B cell (primary cell): ENCODE results near the gene GRID1. TPM values are rescaled to one million over a fixed set of nuclear protein-coding genes. Genes with fewer than 3 reads are reported as not detected.
"Not testable (repeated sequence)": the region's sequence is repeated elsewhere in the genome, so short reads cannot be mapped to it uniquely, and the experiment has no call there.

Experiments used
- ATAC-seq: fragments of 200-7000 bp; cut with Tn5 transposase; one replicate; pipeline ENCODE4 v1.10.0; 2021; ENCODE audit warnings: low read depth, mild to moderate bottlenecking, moderate number of reproducible peaks, moderate library complexity
- CTCF ChIA-PET: fragments of 350-600 bp; sonication (Branson Sonifier 250); formaldehyde crosslinking; loops from one replicate; lab custom pipeline; 2021; ENCODE audit warnings: antibody characterized with exemption, inconsistent platforms; lab: Charles Lee
- POLR2A ChIA-PET: fragments of 350-600 bp; sonication (Branson Sonifier 250); formaldehyde crosslinking; loops from one replicate; lab custom pipeline; 2021; ENCODE audit warnings: antibody characterized with exemption; lab: Charles Lee
- DNase-seq: peaks from one replicate; pipeline ENCODE4 v3.0.0; 2013
- H2AFZ ChIP-seq: 2 replicates; pipeline ENCODE4 v1.6.1; 2012; ENCODE audit warnings: mild to moderate bottlenecking, low read depth, low read length; ENCODE audit not compliant: insufficient read depth, poor library complexity, severe bottlenecking
- H3K27ac ChIP-seq, 2 donors: 1 replicate in 1 of 2; 2 replicates in 1 of 2; pipeline ENCODE4 v1.5.1; 2012 to 2013; ENCODE audit warnings: low read length in 2 of 2, mild to moderate bottlenecking in 2 of 2, moderate library complexity in 1 of 2
- H3K27me3 ChIP-seq, 4 experiments: fragments of 200-600 bp in 1 of 4; sonication (generic) in 1 of 4; replicated peaks in 1 of 4; 1 replicate in 2 of 4; 2 replicates in 2 of 4; pipeline versions ENCODE4 v1.6.1 to v1.7.0; 2013 to 2016; ENCODE audit warnings: low read length in 3 of 4, mild to moderate bottlenecking in 2 of 4, mixed read lengths in 1 of 4, moderate library complexity in 1 of 4; ENCODE audit not compliant: insufficient read depth in 4 of 4, control insufficient read depth in 3 of 4; ENCODE audit errors: control extremely low read depth in 1 of 4
- H3K36me3 ChIP-seq, 2 experiments: replicated peaks in 1 of 2; 1 replicate in 1 of 2; 2 replicates in 1 of 2; pipeline versions ENCODE4 v1.6.1 to v1.7.1; 2013; ENCODE audit warnings: low read length in 1 of 2; ENCODE audit not compliant: insufficient read depth in 2 of 2, control insufficient read depth in 1 of 2; ENCODE audit errors: control extremely low read depth in 1 of 2, extremely low read depth in 1 of 2
- H3K4me1 ChIP-seq, 2 donors: fragments of 200-600 bp in 1 of 2; sonication (generic) in 1 of 2; 1 replicate in 1 of 2; 2 replicates in 1 of 2; pipeline versions ENCODE4 v1.5.1 to v1.6.1; 2013 to 2017; ENCODE audit warnings: low read length in 2 of 2; ENCODE audit not compliant: control insufficient read depth in 2 of 2, insufficient read depth in 2 of 2
- H3K4me2 ChIP-seq: replicated peaks from 2 replicates; pipeline ENCODE3; 2012; ENCODE audit warnings: mild to moderate bottlenecking, low read depth, low read length; ENCODE audit not compliant: poor library complexity, severe bottlenecking
- H3K4me3 ChIP-seq, 5 experiments: fragments of 200-600 bp in 1 of 5; sonication (generic) in 1 of 5; 1 replicate in 3 of 5; 2 replicates in 2 of 5; pipeline versions ENCODE4 v1.5.1 to v1.7.0; 2011 to 2016; ENCODE audit warnings: low read length in 4 of 5, mild to moderate bottlenecking in 4 of 5, low read depth in 2 of 5, control low read depth in 1 of 5, moderate library complexity in 1 of 5; ENCODE audit not compliant: insufficient read depth in 1 of 5; ENCODE audit errors: control extremely low read depth in 1 of 5, extremely low read depth in 1 of 5
- H3K79me2 ChIP-seq: fragments of 200-600 bp; sonication (generic); one replicate; pipeline ENCODE4 v1.6.0; 2016; ENCODE audit warnings: low read length; ENCODE audit not compliant: control insufficient read depth, insufficient read depth
- H3K9ac ChIP-seq: fragments of 200-600 bp; sonication (generic); 2 replicates; pipeline ENCODE4 v1.6.1; 2017; ENCODE audit warnings: mild to moderate bottlenecking, low read length, moderate library complexity
- H3K9me3 ChIP-seq, 3 donors: one replicate each; pipeline versions ENCODE4 v1.6.1 to v1.7.1; 2013; ENCODE audit warnings: low read length in 2 of 3; ENCODE audit not compliant: control insufficient read depth in 2 of 3, insufficient read depth in 1 of 3; ENCODE audit errors: control extremely low read depth in 1 of 3
- H4K20me1 ChIP-seq: 2 replicates; pipeline ENCODE4 v1.6.0; 2012; ENCODE audit warnings: mild to moderate bottlenecking, low read length; ENCODE audit not compliant: insufficient read depth, control insufficient read depth, poor library complexity, severe bottlenecking
- H3K27ac Mint-ChIP-seq: one replicate; pipeline ENCODE4 v1.8.0; 2021; ENCODE audit warnings: mixed read lengths
- H3K27me3 Mint-ChIP-seq: one replicate; pipeline ENCODE4 v1.8.0; 2021; ENCODE audit warnings: mixed read lengths
- H3K4me1 Mint-ChIP-seq: one replicate; pipeline ENCODE4 v1.8.0; 2021; ENCODE audit warnings: mixed read lengths
- H3K4me3 Mint-ChIP-seq: one replicate; pipeline ENCODE4 v1.8.0; 2021; ENCODE audit warnings: mixed read lengths
- H3K9me3 Mint-ChIP-seq: one replicate; pipeline ENCODE4 v1.8.0; 2022; ENCODE audit warnings: mixed read lengths; ENCODE audit not compliant: insufficient read depth
- CTCF ChIP-seq: fragments of 200-600 bp; IDR thresholded peaks from one replicate; pipeline ENCODE4 v1.8.0; 2022; ENCODE audit warnings: antibody characterized with exemption, mild to moderate bottlenecking
- EZH2 ChIP-seq: IDR thresholded peaks from 2 replicates; pipeline ENCODE4 v1.6.1; 2012; ENCODE audit warnings: borderline replicate concordance, low read depth, mild to moderate bottlenecking, moderate library complexity, low read length; ENCODE audit not compliant: insufficient read depth, poor library complexity, severe bottlenecking
- WGBS: methylation state at CpG from one replicate; pipeline ENCODE4 v1.1.5; 2013; ENCODE audit warnings: missing lambda C conversion rate; ENCODE audit not compliant: insufficient coverage; 5-methylcytosine and 5-hydroxymethylcytosine counted together
- intact Hi-C: fragments of 100-400 bp; cut with micrococcal nuclease; formaldehyde crosslinking; loops from one replicate; pipeline ENCODE4 v1.10.0; 2022
- polyA plus RNA-seq: library from polyadenylated mRNA; depleted of rRNA; stranded (reverse); fragments of >200 nt; gene quantifications from 2 replicates; pipeline ENCODE4 v1.2.3, GENCODE V29; 2012
- total RNA-seq, 2 donors: library from RNA; stranded (reverse); fragments of 120-200 nt in 1 of 2; gene quantifications; 1 replicate in 1 of 2; 2 replicates in 1 of 2; pipeline versions ENCODE4 v1.2.3 to v1.2.4, GENCODE V29; 2013 to 2022

GRID1 gene
- total and polyA plus RNA-seq, 2 donors (not counting 1 experiment from before 2014, with no cell fraction given): not detected

DNA sequence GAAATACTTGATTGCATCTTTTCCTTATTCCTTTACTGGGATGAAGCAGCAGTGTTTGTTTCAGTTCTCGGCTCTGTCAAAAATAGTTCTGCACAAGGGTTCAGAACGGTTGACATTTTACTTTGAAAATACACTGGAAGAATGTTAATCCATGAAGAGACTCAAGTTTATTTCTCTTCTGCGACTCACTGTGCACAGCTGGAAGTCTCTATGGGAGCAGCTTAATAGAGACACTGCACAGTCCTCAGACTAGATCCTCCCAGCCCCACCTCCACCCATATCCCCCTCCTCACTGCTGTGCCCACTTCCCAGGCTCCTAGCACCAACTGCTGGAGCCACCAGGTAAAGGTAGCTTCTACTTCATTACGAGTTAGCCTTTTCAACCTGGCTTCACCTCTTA is 517.8 kb downstream of the GRID1 start:
- Histone ChIP-seq H3K4me1 (no peaks in the 10 kb centered on the region), H3K27me3 (peaks cover 0 to 4% (median 0%) of the 10 kb centered on the region in 4 experiments), H2AFZ (no peak overlapping the region), H3K9ac (no peak overlapping the region), H4K20me1 (no peaks in the 10 kb centered on the region), H3K9me3 (peaks cover 0 to 9% (median 0%) of the 10 kb centered on the region in 3 donors), H3K79me2 (no peaks in the 10 kb centered on the region), H3K4me2 (no peak overlapping the region), H3K4me3 (no peak overlapping the region), H3K27ac (no peak overlapping the region), H3K36me3 (no peaks in the 10 kb centered on the region)
- TF ChIP-seq EZH2: no peak
- no peak for TF ChIP-seq CTCF
- H3K27ac Mint-ChIP-seq: no peak overlapping the region
- DNase-seq (no peak), ATAC-seq (no peak)
- H3K4me3 Mint-ChIP-seq: no peak overlapping the region
- ChIA-PET CTCF (no interaction called here), POLR2A (no interaction called here)
- no peaks in the 10 kb centered on the region for H3K27me3 Mint-ChIP-seq
- WGBS: 81% methylated on average over 4 of the region's 4 CpGs
- intact Hi-C loops: no loop called here
- no peaks in the 10 kb centered on the region for H3K4me1 Mint-ChIP-seq
- H3K9me3 Mint-ChIP-seq: peaks cover 8% of the 10 kb centered on the region

DNA sequence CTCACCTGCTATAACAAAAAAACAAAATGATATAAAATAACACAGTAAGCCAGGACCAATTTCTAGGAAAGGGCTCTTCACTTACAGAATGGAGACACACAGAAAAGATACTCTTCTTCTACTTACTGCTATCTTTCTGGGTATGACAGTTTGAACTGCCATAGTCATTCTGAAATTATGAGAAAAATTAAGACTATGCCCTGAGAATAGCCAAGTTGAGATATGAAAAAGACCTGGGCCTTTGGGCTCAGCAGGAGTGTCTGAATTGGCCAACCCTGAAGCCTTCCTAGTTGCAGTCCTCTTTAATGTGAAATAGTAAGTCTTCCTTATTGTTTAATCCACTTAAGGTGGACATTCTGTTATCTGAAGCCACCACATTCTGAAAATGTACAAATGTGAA is 519.5 kb downstream of the GRID1 start:
- no peak overlapping the region for H2AFZ ChIP-seq
- peaks cover 8% of the 10 kb centered on the region for H3K9me3 Mint-ChIP-seq
- H3K4me3 Mint-ChIP-seq: no peak overlapping the region
- peaks cover 0 to 5% (median 0%) of the 10 kb centered on the region in 3 donors for H3K9me3 ChIP-seq
- no peaks in the 10 kb centered on the region for H3K4me1 Mint-ChIP-seq
- no peak overlapping the region for H3K27ac ChIP-seq
- H4K20me1 ChIP-seq: no peaks in the 10 kb centered on the region
- no peak overlapping the region for H3K4me2 ChIP-seq
- H3K79me2 ChIP-seq: no peaks in the 10 kb centered on the region
- no peaks in the 10 kb centered on the region for H3K27me3 ChIP-seq
- H3K4me3 ChIP-seq: no peak overlapping the region
- H3K9ac ChIP-seq: no peak overlapping the region
- CTCF ChIA-PET: no interaction called here
- no peak for TF ChIP-seq EZH2
- no peak for TF ChIP-seq CTCF
- H3K27me3 Mint-ChIP-seq: no peaks in the 10 kb centered on the region
- no peak for ATAC-seq
- H3K36me3 ChIP-seq: no peaks in the 10 kb centered on the region
- no peak for DNase-seq
- no peaks in the 10 kb centered on the region for H3K4me1 ChIP-seq
- no peak overlapping the region for H3K27ac Mint-ChIP-seq
- intact Hi-C loops: no loop called here
- POLR2A ChIA-PET: no interaction called here

DNA sequence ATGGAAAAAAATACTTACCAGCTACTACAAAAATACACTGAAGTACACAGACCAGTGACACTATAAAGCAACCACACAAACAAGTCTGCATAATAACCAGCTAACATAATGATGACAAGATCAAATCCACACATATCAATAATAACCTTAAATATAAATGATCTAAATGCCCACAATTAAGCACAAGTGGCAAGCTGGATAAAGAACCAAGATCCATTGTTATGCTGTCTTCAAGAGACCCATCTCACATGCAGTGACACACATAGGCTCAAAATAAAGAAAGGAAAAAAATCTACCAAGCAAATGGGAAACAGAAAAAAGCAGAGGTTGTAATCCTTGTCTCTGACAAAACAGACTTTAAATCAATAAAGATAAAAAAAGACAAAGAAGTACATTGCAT is 527.9 kb downstream of the GRID1 start:
- H3K9me3 Mint-ChIP-seq: peaks cover 27% of the 10 kb centered on the region
- CTCF ChIA-PET: not testable (repeated sequence)

More for the DNA sequence above, 527.9 kb downstream of the GRID1 start:
- H3K4me1 ChIP-seq, H3K27ac ChIP-seq, H2AFZ ChIP-seq, POLR2A ChIA-PET, H3K27ac Mint-ChIP-seq, intact Hi-C loops, DNase-seq, H3K36me3 ChIP-seq, H3K27me3 ChIP-seq, H3K9ac ChIP-seq, H3K4me3 Mint-ChIP-seq, H3K4me3 ChIP-seq, H3K4me1 Mint-ChIP-seq, H3K79me2 ChIP-seq, H3K4me2 ChIP-seq, H4K20me1 ChIP-seq, ATAC-seq: not testable (repeated sequence)
- peaks cover 0 to 14% (median 13%) of the 10 kb centered on the region in 3 donors for H3K9me3 ChIP-seq
- peaks cover 12% of the 10 kb centered on the region for H3K27me3 Mint-ChIP-seq
